Tibial nerve (tissue), 4 donors: ENCODE measurements around the gene RALGDS.
A peak's percentile ranks its signal among the peaks of the same experiment; 100 is the strongest.

ENCODE experiments used
- EP300 ChIP-seq, 2 donors: sonication (generic); formaldehyde crosslinking; IDR thresholded peaks; one replicate each; pipeline ENCODE4 v1.6.1; 2017; ENCODE audit warnings: antibody characterized with exemption in 2 of 2, mild to moderate bottlenecking in 1 of 2
- POLR2A ChIP-seq, 2 donors: fragments of 450-650 bp; IDR thresholded peaks; one replicate each; pipeline ENCODE4 v1.6.1; 2017; ENCODE audit warnings: antibody characterized with exemption in 2 of 2, mild to moderate bottlenecking in 2 of 2, moderate library complexity in 2 of 2
- TF ChIP-seq, protein P1 (sequence below), 5 experiments: fragments of 200-600 bp in 3 of 5; fragments of 450-650 bp in 2 of 5; sonication (generic) in 3 of 5; IDR thresholded peaks; one replicate each; pipeline ENCODE4 v1.5.1; 2016 to 2019; ENCODE audit warnings: antibody characterized with exemption in 5 of 5, mild to moderate bottlenecking in 3 of 5, moderate library complexity in 2 of 5

DNA sequence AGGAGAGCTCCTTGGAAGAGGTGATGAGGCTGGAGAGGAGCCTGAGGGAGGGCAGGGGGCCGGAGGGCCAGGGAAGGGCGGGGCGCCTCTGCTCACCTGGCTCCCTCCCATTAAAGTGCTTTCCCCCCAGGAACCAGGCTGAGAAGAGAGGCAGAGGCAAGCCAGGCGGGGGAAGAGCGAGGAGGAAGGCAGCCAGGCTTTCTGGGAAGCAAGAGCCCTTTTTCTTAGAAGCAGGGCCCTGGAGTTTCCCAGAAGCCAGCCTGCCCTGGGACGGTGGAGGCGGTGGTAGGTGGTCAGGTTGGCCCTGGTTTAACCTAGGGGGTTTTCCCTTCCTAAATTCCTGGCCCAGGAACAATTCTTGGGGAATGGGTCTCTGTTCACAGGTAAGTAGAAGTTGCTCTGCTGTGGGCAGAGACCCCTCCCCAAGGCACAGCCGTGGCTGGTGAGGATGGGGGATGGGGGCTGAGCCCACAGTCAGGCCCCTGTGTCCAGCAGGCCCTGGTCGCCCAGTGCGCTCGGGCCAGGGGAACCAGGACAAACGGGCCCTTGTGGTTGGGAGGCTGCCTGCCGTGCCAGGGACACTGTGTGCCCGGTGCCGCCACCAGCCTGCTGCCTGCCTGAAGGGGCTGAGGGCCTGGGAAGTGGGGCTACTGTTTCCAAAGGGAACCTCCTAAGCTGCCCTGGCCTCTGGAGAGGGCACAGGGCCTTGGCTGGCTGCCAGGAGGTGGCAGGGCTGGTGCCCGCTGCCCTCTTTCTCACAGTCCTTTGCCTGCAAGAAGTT lies 16.6 kb upstream of the RALGDS start:
- TF ChIP-seq, protein P1, sequence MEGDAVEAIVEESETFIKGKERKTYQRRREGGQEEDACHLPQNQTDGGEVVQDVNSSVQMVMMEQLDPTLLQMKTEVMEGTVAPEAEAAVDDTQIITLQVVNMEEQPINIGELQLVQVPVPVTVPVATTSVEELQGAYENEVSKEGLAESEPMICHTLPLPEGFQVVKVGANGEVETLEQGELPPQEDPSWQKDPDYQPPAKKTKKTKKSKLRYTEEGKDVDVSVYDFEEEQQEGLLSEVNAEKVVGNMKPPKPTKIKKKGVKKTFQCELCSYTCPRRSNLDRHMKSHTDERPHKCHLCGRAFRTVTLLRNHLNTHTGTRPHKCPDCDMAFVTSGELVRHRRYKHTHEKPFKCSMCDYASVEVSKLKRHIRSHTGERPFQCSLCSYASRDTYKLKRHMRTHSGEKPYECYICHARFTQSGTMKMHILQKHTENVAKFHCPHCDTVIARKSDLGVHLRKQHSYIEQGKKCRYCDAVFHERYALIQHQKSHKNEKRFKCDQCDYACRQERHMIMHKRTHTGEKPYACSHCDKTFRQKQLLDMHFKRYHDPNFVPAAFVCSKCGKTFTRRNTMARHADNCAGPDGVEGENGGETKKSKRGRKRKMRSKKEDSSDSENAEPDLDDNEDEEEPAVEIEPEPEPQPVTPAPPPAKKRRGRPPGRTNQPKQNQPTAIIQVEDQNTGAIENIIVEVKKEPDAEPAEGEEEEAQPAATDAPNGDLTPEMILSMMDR (IDR thresholded peaks at IDR 0.05), result peak in 2 of 5 experiments; percentile 35 to 42
- TF ChIP-seq EP300 (IDR thresholded peaks at IDR 0.05), result peak; percentile 55 to 93
- TF ChIP-seq POLR2A (IDR thresholded peaks at IDR 0.05), result no peak
